Measurements from ENCODE around the gene S100PBP. TPM values are rescaled to one million over a fixed set of nuclear protein-coding genes. Genes with fewer than 3 reads are reported as not detected.

S100PBP gene
- total and polyA plus RNA-seq, 9 of the 15 experiments (the other 6 are each of a cell fraction or from before 2014, with no cell fraction given): 22.9 to 60.2 (median 32.9) TPM

DNA sequence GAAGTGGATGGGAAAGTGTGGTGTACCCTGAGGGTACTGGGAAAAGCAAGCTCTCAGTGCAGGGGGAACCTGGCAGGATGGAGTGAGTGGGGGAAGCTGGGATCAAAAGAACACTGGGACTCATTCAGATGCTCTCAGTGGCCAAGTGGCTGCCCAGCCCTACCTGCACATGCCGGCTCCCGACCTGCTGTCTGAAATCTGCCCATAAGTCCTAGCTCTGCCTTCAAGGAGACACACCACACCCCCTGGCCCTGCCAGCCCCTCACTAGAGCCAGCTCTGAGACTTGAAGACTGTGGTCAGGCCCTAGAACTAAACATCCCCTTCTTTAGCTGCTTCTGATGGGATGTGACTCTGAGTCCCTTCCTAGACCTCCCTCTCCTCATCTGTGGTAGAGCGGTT lies 81.5 kb downstream of the S100PBP start (continued):
- TF ChIP-seq SMAD3 (CRISPR knock-in tag; conservative IDR thresholded peaks at IDR 0.05) (no peak), POLR3A (IDR thresholded peaks at IDR 0.05; ENCODE audit: borderline replicate concordance, extremely low read depth, insufficient read depth, insufficient read length) (no peak), KLF16 (IDR thresholded peaks at IDR 0.05) (no peak), ZNF707 (CRISPR knock-in tag; conservative IDR thresholded peaks at IDR 0.05) (no peak)
- TF ChIP-seq, protein P1, sequence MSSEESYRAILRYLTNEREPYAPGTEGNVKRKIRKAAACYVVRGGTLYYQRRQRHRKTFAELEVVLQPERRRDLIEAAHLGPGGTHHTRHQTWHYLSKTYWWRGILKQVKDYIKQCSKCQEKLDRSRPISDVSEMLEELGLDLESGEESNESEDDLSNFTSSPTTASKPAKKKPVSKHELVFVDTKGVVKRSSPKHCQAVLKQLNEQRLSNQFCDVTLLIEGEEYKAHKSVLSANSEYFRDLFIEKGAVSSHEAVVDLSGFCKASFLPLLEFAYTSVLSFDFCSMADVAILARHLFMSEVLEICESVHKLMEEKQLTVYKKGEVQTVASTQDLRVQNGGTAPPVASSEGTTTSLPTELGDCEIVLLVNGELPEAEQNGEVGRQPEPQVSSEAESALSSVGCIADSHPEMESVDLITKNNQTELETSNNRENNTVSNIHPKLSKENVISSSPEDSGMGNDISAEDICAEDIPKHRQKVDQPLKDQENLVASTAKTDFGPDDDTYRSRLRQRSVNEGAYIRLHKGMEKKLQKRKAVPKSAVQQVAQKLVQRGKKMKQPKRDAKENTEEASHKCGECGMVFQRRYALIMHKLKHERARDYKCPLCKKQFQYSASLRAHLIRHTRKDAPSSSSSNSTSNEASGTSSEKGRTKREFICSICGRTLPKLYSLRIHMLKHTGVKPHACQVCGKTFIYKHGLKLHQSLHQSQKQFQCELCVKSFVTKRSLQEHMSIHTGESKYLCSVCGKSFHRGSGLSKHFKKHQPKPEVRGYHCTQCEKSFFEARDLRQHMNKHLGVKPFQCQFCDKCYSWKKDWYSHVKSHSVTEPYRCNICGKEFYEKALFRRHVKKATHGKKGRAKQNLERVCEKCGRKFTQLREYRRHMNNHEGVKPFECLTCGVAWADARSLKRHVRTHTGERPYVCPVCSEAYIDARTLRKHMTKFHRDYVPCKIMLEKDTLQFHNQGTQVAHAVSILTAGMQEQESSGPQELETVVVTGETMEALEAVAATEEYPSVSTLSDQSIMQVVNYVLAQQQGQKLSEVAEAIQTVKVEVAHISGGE (CRISPR knock-in tag; IDR thresholded peaks at IDR 0.05): no peak
- TF ChIP-seq, protein P2, sequence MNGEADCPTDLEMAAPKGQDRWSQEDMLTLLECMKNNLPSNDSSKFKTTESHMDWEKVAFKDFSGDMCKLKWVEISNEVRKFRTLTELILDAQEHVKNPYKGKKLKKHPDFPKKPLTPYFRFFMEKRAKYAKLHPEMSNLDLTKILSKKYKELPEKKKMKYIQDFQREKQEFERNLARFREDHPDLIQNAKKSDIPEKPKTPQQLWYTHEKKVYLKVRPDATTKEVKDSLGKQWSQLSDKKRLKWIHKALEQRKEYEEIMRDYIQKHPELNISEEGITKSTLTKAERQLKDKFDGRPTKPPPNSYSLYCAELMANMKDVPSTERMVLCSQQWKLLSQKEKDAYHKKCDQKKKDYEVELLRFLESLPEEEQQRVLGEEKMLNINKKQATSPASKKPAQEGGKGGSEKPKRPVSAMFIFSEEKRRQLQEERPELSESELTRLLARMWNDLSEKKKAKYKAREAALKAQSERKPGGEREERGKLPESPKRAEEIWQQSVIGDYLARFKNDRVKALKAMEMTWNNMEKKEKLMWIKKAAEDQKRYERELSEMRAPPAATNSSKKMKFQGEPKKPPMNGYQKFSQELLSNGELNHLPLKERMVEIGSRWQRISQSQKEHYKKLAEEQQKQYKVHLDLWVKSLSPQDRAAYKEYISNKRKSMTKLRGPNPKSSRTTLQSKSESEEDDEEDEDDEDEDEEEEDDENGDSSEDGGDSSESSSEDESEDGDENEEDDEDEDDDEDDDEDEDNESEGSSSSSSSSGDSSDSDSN (IDR thresholded peaks at IDR 0.05; ENCODE audit: borderline replicate concordance in 1 of 2, low read depth in 2 of 2, low read length in 2 of 2): no peak

Measured in K562 (cell line).